Measurements from ENCODE around the gene PHKG2. TPM values are rescaled to one million over a fixed set of nuclear protein-coding genes. Genes with fewer than 3 reads are reported as not detected.
"Not testable (repeated sequence)": the region's sequence is repeated elsewhere in the genome, so short reads cannot be mapped to it uniquely, and the experiment has no call there.

Gene PHKG2
- 17.2 and 22.5 TPM in 2 replicates for total RNA-seq (2012; rRNA removed)

GRCh38 chr16:30747799-30748633 is at the start of gene PHKG2:
Gene PHKG2, plus strand, starts transcription at chr16:30748425. Its CDS starts 396 bp downstream, at chr16:30748821.
- H3K36me3 ChIP-seq (ENCODE audit: insufficient read depth, low read length): peaks cover 34% of the 10 kb centered on the region
- no peaks in the 10 kb centered on the region for H3K9me3 ChIP-seq (replicated peaks; ENCODE audit: low read length)
- H3K4me2 ChIP-seq (ENCODE audit: low read length): peak within 1 kb of the TSS; percentile 93
- H3K27me3 ChIP-seq (ENCODE audit: control insufficient read depth, insufficient read depth, low read length): no peaks in the 10 kb centered on the region
- peak within 1 kb of the TSS; percentile 72 for H3K9ac ChIP-seq (ENCODE audit: low read depth, low read length)
- H3K4me3 ChIP-seq (ENCODE audit: low read length): peak within 1 kb of the TSS; percentile 89
- peaks cover 15% of the 10 kb centered on the region for H3K4me1 ChIP-seq (ENCODE audit: control insufficient read depth, insufficient read depth, low read length)

GRCh38 chr16:30698816-30699614 is 49.2 kb upstream of the PHKG2 start, which contains the start of gene SRCAP:
Gene SRCAP, plus strand, starts transcription at chr16:30699171. Its CDS starts 1,654 bp downstream, at chr16:30700825.
- Histone ChIP-seq H3K9me3 (replicated peaks; ENCODE audit: low read length) (no peaks in the 10 kb centered on the region), H3K27me3 (ENCODE audit: control insufficient read depth, insufficient read depth, low read length) (no peaks in the 10 kb centered on the region), H3K36me3 (ENCODE audit: insufficient read depth, low read length) (peaks cover 26% of the 10 kb centered on the region), H3K4me1 (ENCODE audit: control insufficient read depth, insufficient read depth, low read length) (peaks cover 19% of the 10 kb centered on the region), H3K4me2 (ENCODE audit: low read length) (peak within 1 kb of the TSS; percentile 96), H3K4me3 (ENCODE audit: low read length) (peak within 1 kb of the TSS; percentile 98), H3K9ac (ENCODE audit: low read depth, low read length) (peak within 1 kb of the TSS; percentile 100)

- Histone ChIP-seq H3K27me3 (ENCODE audit: control insufficient read depth, insufficient read depth, low read length) (no peaks in the 10 kb centered on the region), H3K4me2 (ENCODE audit: low read length) (peak overlapping the region; percentile 96), H3K9me3 (replicated peaks; ENCODE audit: low read length) (no peaks in the 10 kb centered on the region), H3K4me3 (ENCODE audit: low read length) (peak overlapping the region; percentile 98), H3K9ac (ENCODE audit: low read depth, low read length) (peak overlapping the region; percentile 100), H3K4me1 (ENCODE audit: control insufficient read depth, insufficient read depth, low read length) (peaks cover 19% of the 10 kb centered on the region), H3K36me3 (ENCODE audit: insufficient read depth, low read length) (peaks cover 32% of the 10 kb centered on the region)
Observed at GRCh38 chr16:30699615-30700099, 48.6 kb upstream of the PHKG2 start.

GRCh38 chr16:30700491-30700890 is 47.7 kb upstream of the PHKG2 start:
- Histone ChIP-seq H3K4me1 (ENCODE audit: control insufficient read depth, insufficient read depth, low read length) (peaks cover 19% of the 10 kb centered on the region), H3K27me3 (ENCODE audit: control insufficient read depth, insufficient read depth, low read length) (no peaks in the 10 kb centered on the region), H3K9ac (ENCODE audit: low read depth, low read length) (peak overlapping the region; percentile 100), H3K4me2 (ENCODE audit: low read length) (peak overlapping the region; percentile 96), H3K36me3 (ENCODE audit: insufficient read depth, low read length) (peaks cover 39% of the 10 kb centered on the region), H3K4me3 (ENCODE audit: low read length) (peak overlapping the region; percentile 98), H3K9me3 (replicated peaks; ENCODE audit: low read length) (no peaks in the 10 kb centered on the region)

GRCh38 chr16:30700971-30701370 is 47.3 kb upstream of the PHKG2 start:
- Histone ChIP-seq H3K9me3 (replicated peaks; ENCODE audit: low read length) (no peaks in the 10 kb centered on the region), H3K4me2 (ENCODE audit: low read length) (peak overlapping the region; percentile 96), H3K9ac (ENCODE audit: low read depth, low read length) (peak overlapping the region; percentile 100), H3K36me3 (ENCODE audit: insufficient read depth, low read length) (peaks cover 44% of the 10 kb centered on the region), H3K4me3 (ENCODE audit: low read length) (peak overlapping the region; percentile 98), H3K27me3 (ENCODE audit: control insufficient read depth, insufficient read depth, low read length) (no peaks in the 10 kb centered on the region), H3K4me1 (ENCODE audit: control insufficient read depth, insufficient read depth, low read length) (peaks cover 19% of the 10 kb centered on the region)

GRCh38 chr16:30703071-30703470 is 45.2 kb upstream of the PHKG2 start:
- peaks cover 65% of the 10 kb centered on the region for H3K36me3 ChIP-seq (ENCODE audit: insufficient read depth, low read length)
- not testable (repeated sequence) for H3K4me3 ChIP-seq (ENCODE audit: low read length); H3K9me3 ChIP-seq (replicated peaks; ENCODE audit: low read length); H3K4me2 ChIP-seq (ENCODE audit: low read length); H3K27me3 ChIP-seq (ENCODE audit: control insufficient read depth, insufficient read depth, low read length); H3K9ac ChIP-seq (ENCODE audit: low read depth, low read length)
- H3K4me1 ChIP-seq (ENCODE audit: control insufficient read depth, insufficient read depth, low read length): peaks cover 14% of the 10 kb centered on the region

- Histone ChIP-seq H3K9me3 (replicated peaks; ENCODE audit: low read length) (no peaks in the 10 kb centered on the region), H3K36me3 (ENCODE audit: insufficient read depth, low read length) (peaks cover 72% of the 10 kb centered on the region), H3K27me3 (ENCODE audit: control insufficient read depth, insufficient read depth, low read length) (no peaks in the 10 kb centered on the region), H3K4me2 (ENCODE audit: low read length) (no peak overlapping the region), H3K4me1 (ENCODE audit: control insufficient read depth, insufficient read depth, low read length) (peaks cover 14% of the 10 kb centered on the region), H3K4me3 (ENCODE audit: low read length) (no peak overlapping the region), H3K9ac (ENCODE audit: low read depth, low read length) (no peak overlapping the region)
Observed at GRCh38 chr16:30703971-30704370, 44.3 kb upstream of the PHKG2 start.

- Histone ChIP-seq H3K27me3 (ENCODE audit: control insufficient read depth, insufficient read depth, low read length) (no peaks in the 10 kb centered on the region), H3K9ac (ENCODE audit: low read depth, low read length) (no peak overlapping the region), H3K9me3 (replicated peaks; ENCODE audit: low read length) (no peaks in the 10 kb centered on the region), H3K36me3 (ENCODE audit: insufficient read depth, low read length) (peaks cover 82% of the 10 kb centered on the region), H3K4me1 (ENCODE audit: control insufficient read depth, insufficient read depth, low read length) (no peaks in the 10 kb centered on the region), H3K4me2 (ENCODE audit: low read length) (no peak overlapping the region), H3K4me3 (ENCODE audit: low read length) (no peak overlapping the region)
Observed at GRCh38 chr16:30706046-30706445, 42.2 kb upstream of the PHKG2 start.

- Histone ChIP-seq H3K9ac (ENCODE audit: low read depth, low read length) (no peak overlapping the region), H3K9me3 (replicated peaks; ENCODE audit: low read length) (no peaks in the 10 kb centered on the region), H3K4me2 (ENCODE audit: low read length) (no peak overlapping the region), H3K27me3 (ENCODE audit: control insufficient read depth, insufficient read depth, low read length) (no peaks in the 10 kb centered on the region), H3K4me1 (ENCODE audit: control insufficient read depth, insufficient read depth, low read length) (peaks cover 13% of the 10 kb centered on the region), H3K36me3 (ENCODE audit: insufficient read depth, low read length) (peaks cover 92% of the 10 kb centered on the region), H3K4me3 (ENCODE audit: low read length) (no peak overlapping the region)
Observed at GRCh38 chr16:30710971-30711370, 37.3 kb upstream of the PHKG2 start.

- Histone ChIP-seq H3K4me3 (ENCODE audit: low read length) (no peak overlapping the region), H3K9me3 (replicated peaks; ENCODE audit: low read length) (no peaks in the 10 kb centered on the region), H3K4me2 (ENCODE audit: low read length) (no peak overlapping the region), H3K9ac (ENCODE audit: low read depth, low read length) (no peak overlapping the region), H3K4me1 (ENCODE audit: control insufficient read depth, insufficient read depth, low read length) (peaks cover 13% of the 10 kb centered on the region), H3K36me3 (ENCODE audit: insufficient read depth, low read length) (peaks cover 92% of the 10 kb centered on the region), H3K27me3 (ENCODE audit: control insufficient read depth, insufficient read depth, low read length) (no peaks in the 10 kb centered on the region)
Observed at GRCh38 chr16:30711712-30712111, 36.5 kb upstream of the PHKG2 start.

- Histone ChIP-seq H3K27me3 (ENCODE audit: control insufficient read depth, insufficient read depth, low read length) (no peaks in the 10 kb centered on the region), H3K4me1 (ENCODE audit: control insufficient read depth, insufficient read depth, low read length) (peaks cover 13% of the 10 kb centered on the region), H3K9ac (ENCODE audit: low read depth, low read length) (no peak overlapping the region), H3K4me2 (ENCODE audit: low read length) (no peak overlapping the region), H3K36me3 (ENCODE audit: insufficient read depth, low read length) (peaks cover 82% of the 10 kb centered on the region), H3K9me3 (replicated peaks; ENCODE audit: low read length) (no peaks in the 10 kb centered on the region), H3K4me3 (ENCODE audit: low read length) (no peak overlapping the region)
Observed at GRCh38 chr16:30715750-30716445, 32.3 kb upstream of the PHKG2 start.
